Activated T-cell treated with anti-CD3 and anti-CD28 coated beads, Interleukin-2, amount 50 U/mL, for 24 hours (primary cell): ENCODE data around the gene YBX2.
A peak's percentile ranks its signal among the peaks of the same experiment; 100 is the strongest.

Experiments used
- DNase-seq: peaks from one replicate; pipeline ENCODE4 v3.0.0-alpha.2; 2020
- H3K27ac Mint-ChIP-seq: 2 replicates; pipeline ENCODE4 v1.8.0; 2020; ENCODE audit warnings: mild to moderate bottlenecking, mixed read lengths
- H3K27me3 Mint-ChIP-seq: 2 replicates; pipeline ENCODE4 v1.8.0; 2020; ENCODE audit warnings: mixed read lengths
- H3K36me3 Mint-ChIP-seq: 2 replicates; pipeline ENCODE4 v1.8.0; 2020; ENCODE audit warnings: low read depth, mixed read lengths
- H3K4me1 Mint-ChIP-seq: 2 replicates; pipeline ENCODE4 v1.8.0; 2020; ENCODE audit warnings: low read depth, mixed read lengths
- H3K4me3 Mint-ChIP-seq: 2 replicates; pipeline ENCODE4 v1.8.0; 2020; ENCODE audit warnings: mild to moderate bottlenecking, moderate library complexity, mixed read lengths
- H3K9me3 Mint-ChIP-seq: 2 replicates; pipeline ENCODE4 v1.8.0; 2020; ENCODE audit warnings: mixed read lengths

Gene YBX2

DNA sequence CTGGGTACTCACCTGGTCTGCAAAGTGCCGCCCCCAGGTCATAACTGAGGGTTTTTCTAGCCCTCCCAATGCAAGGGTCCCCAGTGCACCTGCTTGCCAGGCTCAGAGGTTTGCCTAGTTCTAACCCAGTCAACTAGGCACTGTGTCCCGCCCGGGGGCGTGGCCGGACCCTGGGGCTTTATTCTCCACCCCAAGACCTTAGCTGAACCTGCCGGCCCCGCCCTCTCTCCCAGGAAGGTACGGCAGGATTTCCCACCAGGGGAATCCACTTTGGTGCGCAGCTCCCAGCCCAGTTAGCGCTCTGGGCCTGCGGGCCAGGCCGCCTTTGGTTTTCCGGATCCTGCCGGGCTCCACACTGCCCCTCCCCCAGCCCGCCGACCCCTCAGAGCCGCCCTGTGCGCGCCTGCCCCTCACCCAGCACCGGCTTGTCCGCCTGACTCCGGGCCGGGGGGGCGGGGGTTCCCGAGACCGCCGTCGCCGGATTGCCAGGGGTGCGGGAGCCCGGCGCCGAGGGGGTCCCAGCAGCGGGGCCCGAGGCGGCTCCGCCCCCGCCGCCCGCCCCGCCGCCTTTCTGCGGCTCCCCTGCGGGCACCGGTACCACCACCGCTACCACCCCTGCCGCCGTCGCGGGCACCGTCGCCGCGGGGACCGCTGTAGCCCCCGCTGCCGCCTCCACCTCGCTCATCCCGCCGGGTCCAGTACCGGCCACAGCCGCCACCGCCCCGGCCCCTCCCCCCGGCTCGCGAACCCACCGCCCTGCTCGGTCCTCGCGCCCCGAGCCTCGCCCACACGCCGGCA lies 424 bp downstream of the YBX2 start:
- no peaks in the 10 kb centered on the region for H3K9me3 Mint-ChIP-seq
- H3K4me1 Mint-ChIP-seq: peaks cover 22% of the 10 kb centered on the region
- peak overlapping the region; percentile 23 for H3K4me3 Mint-ChIP-seq
- no peak for DNase-seq
- no peaks in the 10 kb centered on the region for H3K36me3 Mint-ChIP-seq
- H3K27ac Mint-ChIP-seq: no peak overlapping the region
- peaks cover 38% of the 10 kb centered on the region for H3K27me3 Mint-ChIP-seq

DNA sequence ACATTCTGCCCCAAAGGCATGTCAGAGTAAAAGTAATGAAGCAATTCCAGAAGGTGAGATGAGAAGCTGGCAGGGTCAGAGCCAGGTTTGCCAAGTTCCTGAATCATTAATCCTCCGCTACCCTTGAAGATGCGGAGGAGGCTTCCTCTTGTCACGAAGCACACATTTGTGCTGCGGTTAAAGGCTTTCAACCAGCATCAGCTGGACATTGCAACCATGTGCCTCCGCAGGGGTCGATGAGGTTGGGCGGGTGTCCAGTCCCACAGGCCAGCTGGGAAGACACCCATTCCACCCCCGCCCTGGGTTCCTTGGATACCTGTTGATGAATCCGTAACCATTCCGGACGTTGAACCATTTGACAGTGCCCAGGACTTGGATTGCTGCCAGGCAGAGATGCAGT lies 1.3 kb downstream of the YBX2 start:
- Mint-ChIP-seq H3K4me3 (no peak overlapping the region), H3K27ac (no peak overlapping the region), H3K4me1 (peaks cover 22% of the 10 kb centered on the region), H3K9me3 (no peaks in the 10 kb centered on the region), H3K27me3 (peaks cover 41% of the 10 kb centered on the region), H3K36me3 (no peaks in the 10 kb centered on the region)
- no peak for DNase-seq

DNA sequence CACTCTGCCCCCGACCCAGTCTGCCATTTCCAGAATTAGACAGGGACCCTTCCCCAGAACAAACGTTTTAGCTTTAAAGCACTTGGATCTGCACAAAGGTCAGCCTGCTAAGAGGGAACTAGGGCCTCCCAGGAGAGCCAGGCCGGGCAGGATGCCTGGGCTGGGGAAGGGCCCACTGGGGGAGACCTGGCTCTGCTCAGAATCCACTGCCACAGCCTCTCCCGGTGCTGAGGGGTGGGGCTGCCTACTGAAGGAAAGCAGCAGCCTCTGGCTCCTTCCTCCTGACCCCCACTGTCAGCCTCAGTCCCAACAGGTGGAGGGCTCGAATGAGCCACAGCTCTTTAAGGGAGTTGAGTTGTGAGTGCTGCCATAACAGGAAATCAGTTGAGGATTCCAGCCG lies 1.7 kb downstream of the YBX2 start:
- Mint-ChIP-seq H3K4me1 (peaks cover 22% of the 10 kb centered on the region), H3K4me3 (no peak overlapping the region), H3K36me3 (no peaks in the 10 kb centered on the region), H3K27ac (no peak overlapping the region), H3K9me3 (no peaks in the 10 kb centered on the region), H3K27me3 (peaks cover 41% of the 10 kb centered on the region)
- no peak for DNase-seq

DNA sequence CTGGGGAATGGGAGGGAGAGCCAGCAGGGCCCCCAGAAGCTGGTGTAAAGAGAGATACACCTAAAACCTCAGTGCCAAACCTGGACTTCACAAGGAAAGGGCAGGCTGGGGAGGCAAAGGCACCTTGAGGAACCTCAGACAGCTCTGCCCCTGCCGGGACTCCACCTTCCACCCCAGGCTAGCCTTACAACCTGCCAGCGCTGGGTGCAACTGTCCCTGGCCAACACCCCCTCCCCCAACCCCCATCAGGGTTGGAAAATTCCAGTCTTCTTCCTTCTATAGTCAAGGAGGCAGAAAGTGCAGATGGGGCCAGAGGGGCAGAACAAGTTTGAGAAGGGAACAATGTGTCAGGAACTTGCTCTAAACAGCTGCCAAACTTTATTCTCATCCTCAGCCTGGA lies 2.2 kb downstream of the YBX2 start:
- Mint-ChIP-seq H3K27me3 (peaks cover 41% of the 10 kb centered on the region), H3K4me1 (peaks cover 22% of the 10 kb centered on the region), H3K27ac (no peak overlapping the region), H3K36me3 (no peaks in the 10 kb centered on the region), H3K9me3 (no peaks in the 10 kb centered on the region), H3K4me3 (no peak overlapping the region)
- no peak for DNase-seq

DNA sequence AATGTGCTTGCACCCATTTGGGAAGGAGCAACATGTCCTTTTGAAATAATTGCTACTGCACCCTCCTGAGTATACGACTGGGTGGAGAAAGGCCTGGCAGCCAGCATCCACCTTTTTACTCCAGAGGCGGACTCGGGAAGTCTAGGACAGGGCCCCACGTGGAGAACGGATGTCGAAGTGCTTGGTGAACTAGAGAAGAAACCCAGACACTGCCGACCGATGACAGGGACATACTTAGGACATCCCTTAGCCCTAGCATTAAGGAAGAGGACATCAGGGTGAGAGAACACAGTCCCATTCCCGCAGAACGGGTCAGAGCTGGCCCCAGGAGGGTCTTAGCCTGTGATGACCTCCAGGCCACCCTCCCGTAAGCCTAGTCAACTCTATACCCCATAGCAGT lies 3.8 kb downstream of the YBX2 start:
- no peaks in the 10 kb centered on the region for H3K36me3 Mint-ChIP-seq
- peaks cover 11% of the 10 kb centered on the region for H3K4me1 Mint-ChIP-seq
- DNase-seq: no peak
- H3K27me3 Mint-ChIP-seq: peaks cover 37% of the 10 kb centered on the region
- H3K9me3 Mint-ChIP-seq: no peaks in the 10 kb centered on the region
- H3K27ac Mint-ChIP-seq: no peak overlapping the region
- H3K4me3 Mint-ChIP-seq: no peak overlapping the region

DNA sequence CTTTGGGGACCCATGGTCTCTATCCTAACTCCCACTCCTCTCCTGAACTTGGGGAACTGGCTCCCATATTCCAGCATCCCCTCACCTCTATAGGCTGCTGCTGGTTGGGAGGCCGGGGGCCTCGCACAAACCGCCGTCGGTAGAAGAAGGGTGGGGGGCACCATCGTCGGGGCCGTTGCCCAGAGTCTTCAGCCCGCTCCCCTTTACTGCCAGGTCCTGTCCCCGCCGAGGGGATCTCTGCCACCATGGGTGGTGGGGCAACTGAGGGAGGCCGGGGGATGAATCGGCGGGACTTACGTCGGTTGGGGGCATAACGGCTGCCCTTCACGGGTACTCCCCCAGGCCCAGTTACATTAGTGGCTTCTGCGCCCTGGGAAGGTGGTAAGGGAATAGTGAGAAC lies 4.3 kb downstream of the YBX2 start:
- H3K9me3 Mint-ChIP-seq: no peaks in the 10 kb centered on the region
- peaks cover 7% of the 10 kb centered on the region for H3K4me1 Mint-ChIP-seq
- H3K36me3 Mint-ChIP-seq: no peaks in the 10 kb centered on the region
- H3K4me3 Mint-ChIP-seq: no peak overlapping the region
- no peak for DNase-seq
- H3K27me3 Mint-ChIP-seq: peaks cover 32% of the 10 kb centered on the region
- no peak overlapping the region for H3K27ac Mint-ChIP-seq

DNA sequence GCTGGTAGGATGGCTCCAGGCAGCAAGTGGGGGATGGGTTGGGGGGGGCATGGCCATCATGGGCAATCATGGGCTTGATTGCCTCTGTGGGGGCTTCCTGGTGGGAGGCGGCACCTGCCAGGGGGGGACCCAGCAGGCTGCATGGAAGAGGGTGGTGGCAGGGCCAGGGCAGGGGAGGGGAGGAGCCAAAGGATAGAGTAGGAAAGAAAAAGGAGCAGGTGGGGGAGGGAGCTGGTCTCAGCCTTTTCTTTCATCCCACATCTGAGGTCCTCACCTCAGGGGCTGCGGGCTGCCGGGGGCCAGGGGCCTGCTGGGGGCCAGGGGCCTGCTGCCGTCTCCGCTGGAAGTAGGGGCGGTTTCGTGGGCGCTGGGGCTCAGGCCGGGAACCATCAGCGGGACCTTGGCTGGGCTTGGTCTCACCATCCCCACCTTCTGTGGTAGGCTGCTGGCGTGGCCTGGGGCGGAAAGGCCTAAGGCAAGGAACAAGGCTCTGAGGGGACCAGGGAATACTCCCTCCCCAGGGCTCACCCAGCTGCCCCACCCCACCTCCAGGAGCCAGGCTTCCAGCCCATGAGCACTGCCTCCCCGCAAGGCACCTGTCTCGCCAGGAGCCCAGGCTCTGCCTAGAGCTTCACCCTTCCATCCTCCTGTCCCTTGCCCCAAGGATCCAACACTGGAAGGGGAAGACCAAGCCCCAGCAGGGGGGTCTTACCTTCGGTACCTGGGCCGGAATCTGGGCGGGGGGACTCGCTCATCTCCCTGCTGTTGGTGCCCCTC lies 5.0 kb downstream of the YBX2 start:
- Mint-ChIP-seq H3K36me3 (no peaks in the 10 kb centered on the region), H3K9me3 (no peaks in the 10 kb centered on the region), H3K4me1 (peaks cover 3% of the 10 kb centered on the region), H3K27me3 (peaks cover 29% of the 10 kb centered on the region), H3K27ac (no peak overlapping the region), H3K4me3 (no peak overlapping the region)
- DNase-seq: no peak

DNA sequence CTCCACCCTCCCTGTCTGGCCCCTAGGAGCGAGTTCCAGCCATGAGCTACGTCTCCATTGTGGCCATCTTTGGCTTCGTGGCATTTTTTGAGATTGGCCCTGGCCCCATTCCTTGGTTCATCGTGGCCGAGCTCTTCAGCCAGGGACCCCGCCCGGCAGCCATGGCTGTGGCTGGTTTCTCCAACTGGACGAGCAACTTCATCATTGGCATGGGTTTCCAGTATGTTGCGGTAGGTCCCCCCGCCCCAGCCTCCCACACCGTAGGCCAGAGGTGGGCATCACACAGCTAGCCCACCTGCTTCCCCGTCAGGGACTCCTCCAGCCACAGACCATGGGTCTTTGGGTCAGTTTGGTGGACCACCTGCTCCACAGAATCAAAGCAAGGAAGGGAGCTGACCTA lies 8.8 kb downstream of the YBX2 start:
- Mint-ChIP-seq H3K9me3 (no peaks in the 10 kb centered on the region), H3K27me3 (peaks cover 37% of the 10 kb centered on the region), H3K36me3 (no peaks in the 10 kb centered on the region), H3K4me3 (no peak overlapping the region), H3K27ac (no peak overlapping the region), H3K4me1 (peaks cover 16% of the 10 kb centered on the region)
- no peak for DNase-seq

DNA sequence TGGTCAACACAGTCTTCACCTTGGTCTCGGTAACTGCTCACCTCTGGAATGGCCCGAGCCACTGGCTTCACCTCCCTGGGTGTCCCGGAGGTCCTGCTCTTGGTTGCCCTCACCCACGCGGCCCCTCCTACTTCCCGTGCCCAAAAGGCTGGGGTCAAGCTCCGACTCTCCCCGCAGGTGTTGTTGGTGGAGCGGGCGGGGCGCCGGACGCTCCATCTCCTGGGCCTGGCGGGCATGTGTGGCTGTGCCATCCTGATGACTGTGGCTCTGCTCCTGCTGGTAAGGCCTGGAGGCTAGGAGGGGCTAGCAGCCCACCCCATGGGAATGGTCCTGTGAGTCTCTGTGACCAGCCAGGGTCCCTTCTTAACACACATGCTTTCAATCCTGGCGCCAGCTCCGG lies 9.5 kb downstream of the YBX2 start:
- Mint-ChIP-seq H3K4me3 (no peak overlapping the region), H3K36me3 (no peaks in the 10 kb centered on the region), H3K9me3 (no peaks in the 10 kb centered on the region), H3K27me3 (peaks cover 34% of the 10 kb centered on the region), H3K4me1 (peaks cover 20% of the 10 kb centered on the region), H3K27ac (no peak overlapping the region)
- DNase-seq: no peak

DNA sequence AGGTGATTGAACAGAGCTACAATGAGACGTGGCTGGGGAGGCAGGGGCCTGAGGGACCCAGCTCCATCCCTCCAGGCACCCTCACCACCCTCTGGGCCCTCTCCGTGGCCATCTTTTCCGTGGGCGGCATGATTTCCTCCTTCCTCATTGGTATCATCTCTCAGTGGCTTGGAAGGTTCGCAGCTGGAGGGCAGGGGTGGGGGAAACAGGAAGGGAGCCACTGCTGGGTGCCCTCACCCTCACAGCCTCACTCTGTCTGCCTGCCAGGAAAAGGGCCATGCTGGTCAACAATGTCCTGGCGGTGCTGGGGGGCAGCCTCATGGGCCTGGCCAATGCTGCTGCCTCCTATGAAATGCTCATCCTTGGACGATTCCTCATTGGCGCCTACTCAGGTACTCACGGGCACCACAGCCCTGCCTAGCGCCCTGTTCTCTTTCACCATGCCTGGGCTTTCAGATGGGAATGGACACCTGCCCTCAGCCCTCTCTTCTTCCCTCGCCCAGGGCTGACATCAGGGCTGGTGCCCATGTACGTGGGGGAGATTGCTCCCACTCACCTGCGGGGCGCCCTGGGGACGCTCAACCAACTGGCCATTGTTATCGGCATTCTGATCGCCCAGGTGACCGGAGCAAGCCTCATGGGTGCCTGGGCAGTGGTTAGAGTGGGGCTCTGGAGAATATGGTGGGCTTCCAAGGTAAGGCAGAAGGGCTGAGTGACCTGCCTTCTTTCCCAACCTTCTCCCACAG lies 10.8 kb downstream of the YBX2 start:
- no peak overlapping the region for H3K4me3 Mint-ChIP-seq
- no peaks in the 10 kb centered on the region for H3K9me3 Mint-ChIP-seq
- DNase-seq: no peak
- peaks cover 20% of the 10 kb centered on the region for H3K4me1 Mint-ChIP-seq
- H3K36me3 Mint-ChIP-seq: no peaks in the 10 kb centered on the region
- peaks cover 34% of the 10 kb centered on the region for H3K27me3 Mint-ChIP-seq
- no peak overlapping the region for H3K27ac Mint-ChIP-seq

DNA sequence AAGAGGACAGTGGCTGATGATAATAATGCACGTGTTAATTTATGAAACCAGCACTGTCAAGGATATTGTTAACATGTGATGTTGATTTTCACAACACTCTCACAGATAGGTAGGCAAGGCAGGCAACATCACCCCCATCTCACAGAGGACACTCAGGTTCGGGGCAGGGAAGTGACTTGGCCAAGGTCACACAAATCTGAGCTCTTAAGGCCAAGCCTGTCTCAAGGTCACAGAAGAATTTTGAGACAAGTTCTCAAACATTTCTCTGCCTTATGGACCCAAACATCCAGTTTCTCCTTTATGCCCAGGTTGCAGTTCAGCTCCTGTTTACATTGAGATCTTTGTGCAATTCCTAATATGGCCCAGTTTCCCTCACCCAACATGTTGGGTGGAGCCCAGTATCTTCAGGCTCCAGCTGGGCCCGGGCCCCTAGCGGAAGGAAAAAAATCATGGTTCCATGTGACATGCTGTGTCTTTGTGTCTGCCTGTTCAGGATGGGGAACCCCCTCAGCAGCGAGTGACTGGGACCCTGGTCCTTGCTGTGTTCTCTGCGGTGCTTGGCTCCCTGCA lies 11.6 kb downstream of the YBX2 start:
- H3K9me3 Mint-ChIP-seq: no peaks in the 10 kb centered on the region
- H3K4me3 Mint-ChIP-seq: no peak overlapping the region
- H3K4me1 Mint-ChIP-seq: peaks cover 20% of the 10 kb centered on the region
- H3K27me3 Mint-ChIP-seq: peaks cover 32% of the 10 kb centered on the region
- H3K27ac Mint-ChIP-seq: no peak overlapping the region
- no peak for DNase-seq
- no peaks in the 10 kb centered on the region for H3K36me3 Mint-ChIP-seq

DNA sequence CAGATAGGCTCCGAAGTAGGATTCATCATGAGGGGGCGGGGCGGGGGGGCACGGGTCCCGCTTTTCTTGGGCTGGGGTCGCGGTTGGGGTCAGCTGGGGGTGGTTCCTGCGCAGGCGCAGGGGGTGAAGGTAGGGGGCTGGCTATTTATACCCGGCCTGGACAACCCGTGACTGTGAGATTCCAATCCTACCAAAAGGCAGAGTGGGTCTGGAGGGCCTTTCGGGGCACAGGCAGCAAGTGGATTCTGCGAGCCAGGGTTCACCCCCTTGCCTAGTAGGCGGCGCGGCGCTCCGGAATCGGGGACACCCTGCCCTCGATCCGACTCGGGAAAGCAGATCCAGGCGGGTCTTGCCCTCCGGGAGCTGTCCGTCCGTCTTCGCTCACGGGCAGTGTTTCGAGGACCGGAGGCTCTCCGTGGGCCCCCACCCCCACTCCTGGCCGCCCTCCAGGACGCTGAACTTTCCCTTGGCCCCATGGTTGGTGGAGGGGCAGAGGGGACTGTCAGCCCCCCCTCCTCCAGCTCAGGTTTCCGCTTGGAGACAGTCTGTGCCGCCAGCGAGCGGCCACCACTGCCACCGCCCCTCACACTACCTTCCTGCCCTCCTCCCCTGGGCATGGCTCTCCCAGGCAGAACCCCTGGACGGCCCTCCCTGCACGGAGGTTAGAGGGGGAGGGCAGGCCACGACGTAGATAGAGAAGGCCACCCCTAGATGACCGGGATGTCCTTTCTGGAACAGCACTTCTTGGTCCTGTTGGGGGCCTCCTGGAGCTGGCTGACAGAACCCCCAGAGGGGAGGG lies 12.3 kb downstream of the YBX2 start:
- no peaks in the 10 kb centered on the region for H3K36me3 Mint-ChIP-seq
- DNase-seq: no peak
- peaks cover 32% of the 10 kb centered on the region for H3K27me3 Mint-ChIP-seq
- H3K9me3 Mint-ChIP-seq: no peaks in the 10 kb centered on the region
- peaks cover 20% of the 10 kb centered on the region for H3K4me1 Mint-ChIP-seq
- H3K4me3 Mint-ChIP-seq: peak overlapping the region; percentile 74
- no peak overlapping the region for H3K27ac Mint-ChIP-seq

DNA sequence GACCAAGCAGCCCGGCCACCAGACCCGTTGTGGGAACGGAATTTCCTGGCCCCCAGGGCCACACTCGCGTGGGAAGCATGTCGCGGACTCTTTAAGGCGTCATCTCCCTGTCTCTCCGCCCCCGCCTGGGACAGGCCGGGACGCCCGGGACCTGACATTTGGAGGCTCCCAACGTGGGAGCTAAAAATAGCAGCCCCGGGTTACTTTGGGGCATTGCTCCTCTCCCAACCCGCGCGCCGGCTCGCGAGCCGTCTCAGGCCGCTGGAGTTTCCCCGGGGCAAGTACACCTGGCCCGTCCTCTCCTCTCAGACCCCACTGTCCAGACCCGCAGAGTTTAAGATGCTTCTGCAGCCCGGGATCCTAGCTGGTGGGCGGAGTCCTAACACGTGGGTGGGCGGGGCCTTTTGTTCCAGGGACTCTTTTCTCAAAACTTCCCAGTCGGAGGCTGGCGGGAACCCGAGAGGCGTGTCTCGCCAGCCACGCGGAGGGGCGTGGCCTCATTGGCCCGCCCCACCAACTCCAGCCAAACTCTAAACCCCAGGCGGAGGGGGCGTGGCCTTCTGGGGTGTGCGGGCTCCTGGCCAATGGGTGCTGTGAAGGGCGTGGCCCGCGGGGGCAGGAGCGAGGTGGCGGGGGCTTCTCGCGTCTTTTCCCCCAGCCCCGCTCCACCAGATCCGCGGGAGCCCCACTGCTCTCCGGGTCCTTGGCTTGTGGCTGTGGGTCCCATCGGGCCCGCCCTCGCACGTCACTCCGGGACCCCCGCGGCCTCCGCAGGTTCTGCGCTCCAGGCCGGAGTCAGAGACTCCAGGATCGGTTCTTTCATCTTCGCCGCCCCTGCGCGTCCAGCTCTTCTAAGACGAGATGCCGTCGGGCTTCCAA lies 13.1 kb downstream of the YBX2 start, which contains the start of gene SLC2A4:
Gene SLC2A4, plus strand, starts transcription at position 645 of the 879 bp plus-strand sequence. Its CDS starts 217 bp downstream, at position 862.
- Mint-ChIP-seq H3K4me3 (peak within 1 kb of the TSS; percentile 74), H3K27ac (peak within 1 kb of the TSS; percentile 79), H3K9me3 (no peaks in the 10 kb centered on the region)

More for the DNA sequence above, 13.1 kb downstream of the YBX2 start, which contains the start of gene SLC2A4:
- DNase-seq: peak; percentile 92
- Mint-ChIP-seq H3K27me3 (peaks cover 26% of the 10 kb centered on the region), H3K36me3 (no peaks in the 10 kb centered on the region), H3K4me1 (peaks cover 20% of the 10 kb centered on the region)
